Common myeloid progenitor, CD34-positive (primary cell): Measurements from ENCODE around the gene MTOR.
"Not testable (repeated sequence)": the region's sequence is repeated elsewhere in the genome, so short reads cannot be mapped to it uniquely, and the experiment has no call there.

ENCODE experiments used
- CTCF ChIA-PET: fragments of 350-600 bp; sonication (Branson Sonifier 250); formaldehyde crosslinking; loops from one replicate; lab custom pipeline; 2021; ENCODE audit warnings: antibody characterized with exemption; lab: Charles Lee
- POLR2A ChIA-PET: fragments of 350-600 bp; sonication (Branson Sonifier 250); formaldehyde crosslinking; loops from one replicate; lab custom pipeline; 2021; ENCODE audit warnings: antibody characterized with exemption; lab: Charles Lee
- DNase-seq, 3 donors: peaks; one replicate each; pipeline versions ENCODE4 v3.0.0 to v3.0.0-alpha.2; 2013
- H3K27ac ChIP-seq, 2 experiments: 1 replicate in 1 of 2; 2 replicates in 1 of 2; pipeline ENCODE4 v1.7.0; 2013; ENCODE audit warnings: inconsistent platforms in 2 of 2, low read length in 2 of 2, mild to moderate bottlenecking in 2 of 2, low read depth in 1 of 2, moderate library complexity in 1 of 2; ENCODE audit not compliant: severe bottlenecking in 2 of 2, insufficient read depth in 1 of 2, poor library complexity in 1 of 2
- H3K27me3 ChIP-seq, 5 experiments: replicated peaks in 2 of 5; 1 replicate in 3 of 5; 2 replicates in 2 of 5; pipeline versions ENCODE4 v1.6.1 to v1.7.0; 2013; ENCODE audit warnings: low read length in 4 of 5, mild to moderate bottlenecking in 2 of 5, moderate library complexity in 2 of 5, inconsistent platforms in 1 of 5; ENCODE audit not compliant: insufficient read depth in 5 of 5, control insufficient read depth in 4 of 5
- H3K36me3 ChIP-seq, 4 experiments: 1 replicate in 2 of 4; 2 replicates in 2 of 4; pipeline versions ENCODE4 v1.6.1 to v1.7.0; 2013; ENCODE audit warnings: low read length in 3 of 4, control low read depth in 1 of 4, mild to moderate bottlenecking in 1 of 4; ENCODE audit not compliant: control insufficient read depth in 4 of 4, insufficient read depth in 4 of 4
- H3K4me1 ChIP-seq, 4 experiments: 1 replicate in 3 of 4; 2 replicates in 1 of 4; pipeline versions ENCODE4 v1.6.1 to v1.7.1; 2013; ENCODE audit warnings: low read length in 3 of 4, mild to moderate bottlenecking in 3 of 4, control low read depth in 1 of 4, inconsistent platforms in 1 of 4, moderate library complexity in 1 of 4; ENCODE audit not compliant: control insufficient read depth in 4 of 4, insufficient read depth in 4 of 4; ENCODE audit errors: control extremely low read depth in 1 of 4
- H3K4me3 ChIP-seq, 7 experiments: 1 replicate in 4 of 7; 2 replicates in 3 of 7; pipeline versions ENCODE4 v1.5.1 to v1.7.0; 2013; ENCODE audit warnings: mild to moderate bottlenecking in 7 of 7, low read length in 6 of 7, moderate library complexity in 6 of 7, inconsistent platforms in 2 of 7, low read depth in 2 of 7, control low read depth in 1 of 7; ENCODE audit not compliant: insufficient read depth in 4 of 7, control insufficient read depth in 1 of 7; ENCODE audit errors: extremely low read depth in 1 of 7
- H3K9me3 ChIP-seq, 5 experiments: 1 replicate in 4 of 5; 2 replicates in 1 of 5; pipeline versions ENCODE4 v1.6.1 to v1.7.1; 2013; ENCODE audit warnings: low read length in 4 of 5, mild to moderate bottlenecking in 2 of 5, inconsistent platforms in 1 of 5, low read depth in 1 of 5, moderate library complexity in 1 of 5; ENCODE audit not compliant: control insufficient read depth in 4 of 5, insufficient read depth in 2 of 5; ENCODE audit errors: control extremely low read depth in 1 of 5
- WGBS: methylation state at CpG from one replicate; pipeline ENCODE4 v1.1.5; 2013; ENCODE audit not compliant: insufficient coverage; 5-methylcytosine and 5-hydroxymethylcytosine counted together

The MTOR gene

DNA sequence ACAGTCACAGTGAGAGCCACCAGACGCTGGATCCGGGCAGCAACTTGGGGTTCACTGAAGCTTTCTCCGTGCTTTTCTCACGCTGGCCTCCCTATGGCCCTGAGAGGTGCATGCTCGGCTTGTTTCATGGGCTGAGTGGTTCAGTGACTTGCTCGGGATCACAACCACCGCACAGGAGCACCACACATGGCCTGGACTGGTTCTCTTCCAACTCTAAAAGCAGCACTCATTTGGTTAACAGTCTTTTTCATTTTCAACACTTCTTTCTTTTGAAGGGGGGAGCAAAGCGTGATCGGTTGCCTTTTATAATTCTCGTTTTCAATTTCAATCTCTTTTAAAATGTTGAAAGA lies 36.8 kb upstream of the MTOR start:
- Histone ChIP-seq H3K4me3 (no peak overlapping the region), H3K27ac (no peak overlapping the region), H3K27me3 (no peaks in the 10 kb centered on the region), H3K36me3 (peaks cover 6 to 21% (median 16%) of the 10 kb centered on the region in 4 experiments), H3K9me3 (no peaks in the 10 kb centered on the region), H3K4me1 (no peaks in the 10 kb centered on the region)
- CTCF ChIA-PET = no interaction called here
- POLR2A ChIA-PET = no interaction called here
- 94% methylated on average over 8 of the region's 10 CpGs for WGBS
- DNase-seq = no peak

DNA sequence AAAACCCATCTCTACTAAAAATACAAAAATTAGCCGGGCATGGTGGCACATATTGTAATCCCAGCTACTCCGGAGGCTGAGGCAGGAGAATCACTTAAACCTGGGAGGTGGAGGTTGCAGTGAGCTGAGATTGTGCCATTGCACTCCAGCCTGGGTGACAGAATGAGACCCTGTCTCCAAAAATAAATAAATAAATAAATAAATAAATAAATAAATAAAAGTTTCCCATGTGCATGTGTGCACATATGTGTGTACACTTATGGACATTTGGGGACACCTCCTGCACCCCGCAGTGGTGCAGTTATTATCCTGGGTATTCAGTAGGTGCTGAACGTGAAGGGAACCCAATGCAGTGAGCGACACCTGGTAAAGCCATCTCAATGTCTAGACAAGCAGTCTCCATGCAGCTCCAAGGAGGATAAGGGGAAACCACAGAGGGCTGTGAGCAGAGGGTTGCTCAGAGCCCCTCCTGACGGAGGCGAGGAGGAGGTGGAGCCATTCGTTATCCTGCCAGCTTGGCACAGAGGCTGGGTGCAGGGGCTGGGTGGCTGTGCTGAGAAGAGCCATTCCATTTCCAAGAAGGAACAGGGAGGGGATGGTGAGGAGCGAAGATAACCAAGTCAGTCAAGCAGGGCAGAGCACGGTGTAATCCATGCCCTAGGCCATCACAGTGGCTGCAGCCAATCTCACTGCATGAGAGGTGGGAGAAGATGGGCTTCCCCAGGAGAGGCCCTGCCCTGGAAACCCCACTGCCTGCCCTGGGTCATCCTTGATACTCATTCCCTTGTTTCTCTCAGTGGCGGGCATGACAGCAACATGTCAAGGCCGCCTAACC lies 36.3 kb upstream of the MTOR start:
- 77% methylated on average over 6 of the region's 12 CpGs for WGBS
- DNase-seq = peak in 1 of 3 donors; percentile 14
- ChIA-PET CTCF (no interaction called here), POLR2A (no interaction called here)
- no peaks in the 10 kb centered on the region for H3K9me3 ChIP-seq
- no peak overlapping the region for H3K4me3 ChIP-seq
- no peak overlapping the region for H3K27ac ChIP-seq
- H3K4me1 ChIP-seq = no peaks in the 10 kb centered on the region
- H3K27me3 ChIP-seq = no peaks in the 10 kb centered on the region
- H3K36me3 ChIP-seq = peaks cover 6 to 24% (median 17%) of the 10 kb centered on the region in 4 experiments

DNA sequence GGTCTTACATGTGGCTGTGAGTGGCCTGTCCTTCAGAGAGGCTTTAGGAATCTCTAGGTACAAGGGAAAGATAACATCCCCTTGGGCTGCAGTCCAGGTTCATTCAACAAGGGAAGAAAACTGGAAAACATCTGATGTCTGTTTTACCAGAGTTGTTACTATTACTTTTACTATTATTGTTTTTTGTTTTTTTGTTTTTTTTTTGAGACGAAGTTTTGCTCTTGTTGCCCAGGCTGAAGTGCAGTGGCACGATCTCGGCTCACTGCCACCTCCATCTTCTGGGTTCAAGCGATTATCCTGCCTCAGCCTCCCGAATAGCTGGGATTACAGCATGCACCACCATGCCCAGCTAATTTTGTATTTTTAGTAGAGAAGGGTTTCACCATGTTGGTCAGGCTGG lies 35.4 kb upstream of the MTOR start:
- DNase-seq, H3K4me3 ChIP-seq, POLR2A ChIA-PET, H3K4me1 ChIP-seq, H3K27ac ChIP-seq, H3K9me3 ChIP-seq, CTCF ChIA-PET, H3K27me3 ChIP-seq: not testable (repeated sequence)
- WGBS = no CpG with 5 or more reads among the region's 5 CpGs
- H3K36me3 ChIP-seq = peaks cover 6 to 30% (median 23%) of the 10 kb centered on the region in 4 experiments

DNA sequence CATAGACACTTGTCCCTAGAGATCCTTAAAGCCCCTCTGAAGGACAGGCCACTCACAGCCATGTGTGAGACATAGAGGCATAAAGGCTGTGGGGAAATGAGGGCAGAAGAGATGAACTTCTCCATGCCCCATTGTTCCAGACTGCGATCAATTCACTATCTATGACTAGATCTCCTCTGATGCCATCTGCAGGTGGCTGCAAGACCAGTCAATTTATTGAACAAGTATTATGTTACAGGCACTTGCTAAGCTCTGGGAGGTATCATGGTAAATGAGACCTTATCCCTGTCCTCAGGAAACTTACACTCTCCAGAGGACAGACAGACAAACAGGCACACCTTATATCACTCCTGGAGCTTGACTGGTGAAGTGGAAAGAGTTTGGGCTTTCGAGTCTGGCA lies 33.6 kb upstream of the MTOR start:
- H3K4me3 ChIP-seq = no peak overlapping the region
- H3K9me3 ChIP-seq = no peaks in the 10 kb centered on the region
- H3K27me3 ChIP-seq = no peaks in the 10 kb centered on the region
- DNase-seq = no peak
- peaks cover 6 to 37% (median 32%) of the 10 kb centered on the region in 4 experiments for H3K36me3 ChIP-seq
- ChIA-PET POLR2A (no interaction called here), CTCF (interaction anchor here (1.4 to 1.5 kb wide), 3 partner anchors 9 to 354 kb away, joined by 4 to 6 read pairs (median 4); no protein-coding TSS in a partner anchor)
- H3K27ac ChIP-seq = no peak overlapping the region
- WGBS = 100% methylated on average over 2 of the region's 2 CpGs
- H3K4me1 ChIP-seq = no peaks in the 10 kb centered on the region

DNA sequence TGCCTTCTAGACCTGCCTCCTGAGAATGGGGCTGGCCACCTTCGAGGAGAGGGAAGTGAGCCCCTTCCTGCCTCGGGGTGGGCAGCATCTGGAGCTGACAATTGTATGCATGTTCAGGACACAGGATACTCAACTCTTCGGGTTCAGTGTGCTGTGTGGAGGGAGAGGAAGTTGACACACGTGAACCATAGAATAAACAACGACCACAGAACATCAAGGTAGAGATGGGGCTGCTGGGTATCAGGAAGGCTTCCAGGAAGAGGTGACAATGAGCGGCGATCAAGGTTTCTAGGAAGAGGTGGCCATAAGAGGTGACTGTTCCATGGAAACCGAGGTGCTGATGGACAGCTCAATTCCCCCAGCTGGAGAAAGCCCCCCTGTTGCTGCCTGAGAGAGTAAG lies 32.6 kb upstream of the MTOR start:
- Histone ChIP-seq H3K4me3 (no peak overlapping the region), H3K27me3 (no peaks in the 10 kb centered on the region), H3K4me1 (no peaks in the 10 kb centered on the region), H3K9me3 (no peaks in the 10 kb centered on the region), H3K36me3 (peaks cover 6 to 42% (median 38%) of the 10 kb centered on the region in 4 experiments), H3K27ac (no peak overlapping the region)
- ChIA-PET CTCF (interaction anchor here (0.7 to 1.5 kb wide), 3 partner anchors 11 to 355 kb away, joined by 3 to 6 read pairs (median 4); no protein-coding TSS in a partner anchor), POLR2A (interaction anchor here (0.6 kb wide), 2 partner anchors 12 to 15 kb away, joined by 3 read pairs; no protein-coding TSS in a partner anchor)
- WGBS = 56% methylated on average over 8 of the region's 8 CpGs
- DNase-seq = no peak

DNA sequence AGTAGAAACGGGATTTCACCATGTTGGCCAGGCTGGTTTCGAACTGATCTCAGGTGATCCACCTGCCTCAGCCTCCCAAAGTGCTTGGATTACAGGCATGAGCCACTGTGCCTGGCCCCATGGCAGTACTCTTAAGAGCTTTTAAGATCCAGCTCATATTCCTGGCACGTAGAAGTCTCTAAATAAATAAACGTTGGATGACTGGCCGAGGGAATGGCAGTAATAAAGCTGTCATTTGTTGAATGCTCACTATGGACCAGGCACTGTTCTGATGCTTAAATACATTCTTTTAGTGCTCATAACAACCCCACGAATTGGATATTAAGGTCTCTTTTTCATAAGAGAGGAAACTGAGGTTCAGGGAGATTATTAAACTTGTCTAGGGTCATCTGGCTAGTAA lies 31.5 kb upstream of the MTOR start:
- no peaks in the 10 kb centered on the region for H3K9me3 ChIP-seq
- whole genome bisulfite sequencing = 98% methylated on average over 3 of the region's 6 CpGs
- H3K4me3 ChIP-seq = no peak overlapping the region
- DNase-seq = no peak
- H3K4me1 ChIP-seq = no peaks in the 10 kb centered on the region
- H3K27ac ChIP-seq = no peak overlapping the region
- ChIA-PET CTCF (interaction anchor here (0.6 kb wide), 1 partner anchor 316 kb away, joined by 3 read pairs; no protein-coding TSS in a partner anchor), POLR2A (no interaction called here)
- no peaks in the 10 kb centered on the region for H3K27me3 ChIP-seq
- H3K36me3 ChIP-seq = peaks cover 6 to 47% (median 38%) of the 10 kb centered on the region in 4 experiments

DNA sequence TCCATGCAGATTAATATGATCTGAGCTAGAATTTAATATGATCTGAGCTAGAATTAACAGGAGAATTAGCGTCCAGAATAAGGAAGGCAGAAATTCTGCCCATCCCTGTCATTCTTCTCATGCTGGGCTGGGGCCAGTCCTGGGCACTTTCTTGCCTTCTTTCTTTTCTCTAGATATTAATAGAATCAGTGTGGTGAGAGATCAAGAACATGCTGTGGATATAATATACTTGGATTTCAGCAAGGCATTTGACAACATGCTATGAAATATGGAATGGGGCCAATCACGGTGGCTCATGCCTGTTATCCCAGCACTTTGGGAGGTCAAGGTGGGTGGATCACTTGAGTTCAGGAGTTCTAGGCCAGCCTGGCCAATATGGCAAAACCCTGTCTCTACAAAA lies 28.7 kb upstream of the MTOR start:
- Histone ChIP-seq H3K27ac (no peak overlapping the region), H3K4me1 (no peaks in the 10 kb centered on the region), H3K36me3 (peaks cover 5 to 69% (median 55%) of the 10 kb centered on the region in 4 experiments), H3K9me3 (no peaks in the 10 kb centered on the region), H3K27me3 (no peaks in the 10 kb centered on the region), H3K4me3 (no peak overlapping the region)
- CTCF ChIA-PET = interaction anchor here (1.0 kb wide), 1 partner anchor 353 kb away, joined by 3 read pairs; no protein-coding TSS in a partner anchor
- DNase-seq = no peak
- WGBS = 83% methylated on average over 1 of the region's 2 CpGs
- POLR2A ChIA-PET = no interaction called here
